Activated CD4-positive, alpha-beta T cell treated with anti-CD3 and anti-CD28 coated beads, Interleukin-2, Interleukin-4, amounts not matched to agents 100 ng/mL and 50 ng/mL, durations not matched to agents 16 hours and 8 hours (primary cell): Measurements from ENCODE around the gene C6orf136.
A peak's percentile ranks its signal among the peaks of the same experiment; 100 is the strongest.
"Not testable (repeated sequence)": the region's sequence is repeated elsewhere in the genome, so short reads cannot be mapped to it uniquely, and the experiment has no call there.

ENCODE experiments used
- DNase-seq: peaks from one replicate; pipeline ENCODE4 v3.0.0-alpha.2; 2020; ENCODE audit warnings: low spot score

C6orf136 gene

GRCh38 chr6:30657922-30658321 lies 11.0 kb downstream of the C6orf136 start:
- not testable (repeated sequence) for DNase-seq

GRCh38 chr6:30664994-30665767 lies 18.2 kb downstream of the C6orf136 start:
- DNase-seq: no peak

GRCh38 chr6:30666300-30666699 lies 19.4 kb downstream of the C6orf136 start:
- not testable (repeated sequence) for DNase-seq

GRCh38 chr6:30670760-30671527 lies 24.0 kb downstream of the C6orf136 start:
- no peak for DNase-seq

GRCh38 chr6:30672445-30673253 lies 25.7 kb downstream of the C6orf136 start, which contains the start of gene DHX16:
DHX16 (minus strand) TSS chr6:30673006; CDS start chr6:30672841, 165 bp downstream.
- peak; percentile 96 for DNase-seq

- DNase-seq: no peak
Observed at GRCh38 chr6:30676660-30677285, 29.8 kb downstream of the C6orf136 start.

GRCh38 chr6:30678964-30679726 lies 32.2 kb downstream of the C6orf136 start:
- peak; percentile 94 for DNase-seq

- no peak for DNase-seq
Observed at GRCh38 chr6:30679765-30680535, 33.0 kb downstream of the C6orf136 start.

- no peak for DNase-seq
Observed at GRCh38 chr6:30681766-30682142, 34.8 kb downstream of the C6orf136 start.

- peak; percentile 94 for DNase-seq
Observed at GRCh38 chr6:30682143-30683117, 35.5 kb downstream of the C6orf136 start.

- DNase-seq: no peak
Observed at GRCh38 chr6:30683183-30683979, 36.4 kb downstream of the C6orf136 start.

- no peak for DNase-seq
Observed at GRCh38 chr6:30683980-30684338, 37.0 kb downstream of the C6orf136 start.

- DNase-seq: peak; percentile 74
Observed at GRCh38 chr6:30684386-30685156, 37.6 kb downstream of the C6orf136 start.

- peak; percentile 46 for DNase-seq
Observed at GRCh38 chr6:30685157-30686008, 38.5 kb downstream of the C6orf136 start.

GRCh38 chr6:30686009-30686907 lies 39.3 kb downstream of the C6orf136 start, which contains the start of gene PPP1R18:
PPP1R18 (minus strand) TSS chr6:30686645; CDS start chr6:30686018, 627 bp downstream.
- DNase-seq: peak; percentile 68
